MM.1S (cell line): ENCODE results near the gene CACNA1G.

Source experiments
- DNase-seq: peaks from one replicate; pipeline ENCODE4 v3.0.0-alpha.2; 2015
- H2AFZ ChIP-seq: fragments of 300-600 bp; sonication (generic); 2 replicates; pipeline ENCODE4 v1.6.0; 2016; ENCODE audit warnings: antibody characterized with exemption, low read length
- H3F3A ChIP-seq: fragments of 300-600 bp; sonication (generic); 2 replicates; pipeline ENCODE4 v1.6.1; 2016; ENCODE audit warnings: mild to moderate bottlenecking, antibody characterized with exemption, low read length, moderate library complexity, mixed read lengths; ENCODE audit not compliant: insufficient read depth
- H3K27ac ChIP-seq: fragments of 300-600 bp; sonication (generic); 2 replicates; pipeline ENCODE4 v1.5.1; 2016; ENCODE audit warnings: mild to moderate bottlenecking, low read length
- H3K27me3 ChIP-seq: fragments of 300-600 bp; sonication (generic); replicated peaks from 2 replicates; pipeline ENCODE4 v1.6.0; 2016; ENCODE audit warnings: low read length; ENCODE audit not compliant: insufficient read depth
- H3K36me3 ChIP-seq: fragments of 300-600 bp; sonication (generic); replicated peaks from 2 replicates; pipeline ENCODE4 v1.6.1; 2016; ENCODE audit warnings: mild to moderate bottlenecking, low read length, mixed read lengths; ENCODE audit not compliant: insufficient read depth
- H3K4me1 ChIP-seq: fragments of 300-600 bp; sonication (generic); 2 replicates; pipeline ENCODE4 v1.6.1; 2016; ENCODE audit warnings: low read length, mixed read lengths
- H3K4me2 ChIP-seq: fragments of 300-600 bp; sonication (generic); 2 replicates; pipeline ENCODE4 v1.6.0; 2016; ENCODE audit warnings: low read depth, low read length
- H3K4me3 ChIP-seq: fragments of 300-600 bp; sonication (generic); 2 replicates; pipeline ENCODE4 v1.5.1; 2016; ENCODE audit warnings: low read length, mixed read lengths
- H3K79me2 ChIP-seq: fragments of 300-600 bp; sonication (generic); 2 replicates; pipeline ENCODE4 v1.6.1; 2016; ENCODE audit warnings: mixed run types, low read length, mixed read lengths
- H3K9ac ChIP-seq: fragments of 300-600 bp; sonication (generic); 2 replicates; pipeline ENCODE4 v1.6.1; 2016; ENCODE audit warnings: low read length, mixed read lengths
- H3K9me2 ChIP-seq: fragments of 300-600 bp; sonication (generic); replicated peaks from 2 replicates; pipeline ENCODE4 v1.6.1; 2016; ENCODE audit warnings: mild to moderate bottlenecking, low read length, mixed read lengths; ENCODE audit not compliant: insufficient read depth
- H3K9me3 ChIP-seq: fragments of 300-600 bp; sonication (generic); replicated peaks from 2 replicates; pipeline ENCODE4 v1.6.1; 2016; ENCODE audit warnings: mild to moderate bottlenecking, low read length, mixed read lengths; ENCODE audit not compliant: insufficient read depth
- H4K20me1 ChIP-seq: fragments of 300-600 bp; sonication (generic); 2 replicates; pipeline ENCODE4 v1.6.1; 2016; ENCODE audit warnings: mild to moderate bottlenecking, low read length, moderate library complexity, mixed read lengths; ENCODE audit not compliant: insufficient read depth
- CTCF ChIP-seq: fragments of 300-600 bp; sonication (generic); IDR thresholded peaks from 2 replicates; pipeline ENCODE4 v1.5.1; 2016; ENCODE audit warnings: antibody characterized with exemption, low read length, mixed read lengths
- EZH2 ChIP-seq: fragments of 300-600 bp; sonication (generic); optimal IDR thresholded peaks from 2 replicates; pipeline ENCODE3; 2017; ENCODE audit warnings: low read depth, mild to moderate bottlenecking, antibody characterized with exemption, low read length, mixed read lengths
- EZH2phosphoT487 ChIP-seq: fragments of 300-600 bp; sonication (generic); IDR thresholded peaks from 2 replicates; pipeline ENCODE4 v1.6.1; 2018; ENCODE audit warnings: antibody characterized with exemption, low read length

Gene CACNA1G

GRCh38 chr17:50645748-50646682 is 85.5 kb downstream of the CACNA1G start:
- DNase-seq: no peak
- H3K4me1 ChIP-seq: no peaks in the 10 kb centered on the region
- no peak overlapping the region for H2AFZ ChIP-seq
- H3K9me2 ChIP-seq: no peaks in the 10 kb centered on the region
- H3K4me3 ChIP-seq: no peak overlapping the region
- H4K20me1 ChIP-seq: no peaks in the 10 kb centered on the region
- TF ChIP-seq EZH2 (no peak), EZH2phosphoT487 (no peak), CTCF (no peak)
- no peaks in the 10 kb centered on the region for H3K79me2 ChIP-seq
- no peaks in the 10 kb centered on the region for H3F3A ChIP-seq
- no peak overlapping the region for H3K9ac ChIP-seq
- no peaks in the 10 kb centered on the region for H3K9me3 ChIP-seq
- H3K36me3 ChIP-seq: no peaks in the 10 kb centered on the region
- H3K27ac ChIP-seq: no peak overlapping the region
- no peaks in the 10 kb centered on the region for H3K27me3 ChIP-seq
- H3K4me2 ChIP-seq: no peak overlapping the region

- Histone ChIP-seq H3K4me3 (no peak overlapping the region), H3K27me3 (no peaks in the 10 kb centered on the region), H3K79me2 (no peaks in the 10 kb centered on the region), H4K20me1 (no peaks in the 10 kb centered on the region), H3K9me3 (no peaks in the 10 kb centered on the region), H3K9me2 (no peaks in the 10 kb centered on the region), H3K4me2 (no peak overlapping the region), H3K27ac (no peak overlapping the region), H2AFZ (no peak overlapping the region), H3K9ac (no peak overlapping the region), H3K4me1 (no peaks in the 10 kb centered on the region), H3K36me3 (no peaks in the 10 kb centered on the region), H3F3A (no peaks in the 10 kb centered on the region)
- DNase-seq: no peak
- TF ChIP-seq CTCF: no peak
- no peak for TF ChIP-seq EZH2phosphoT487
- TF ChIP-seq EZH2: no peak
Measured at GRCh38 chr17:50647187-50647586, 86.7 kb downstream of the CACNA1G start.

GRCh38 chr17:50649042-50649908 is 88.8 kb downstream of the CACNA1G start:
- no peaks in the 10 kb centered on the region for H3F3A ChIP-seq
- no peak overlapping the region for H3K4me3 ChIP-seq
- H4K20me1 ChIP-seq: no peaks in the 10 kb centered on the region
- no peaks in the 10 kb centered on the region for H3K27me3 ChIP-seq
- no peaks in the 10 kb centered on the region for H3K9me2 ChIP-seq
- H3K27ac ChIP-seq: no peak overlapping the region
- no peaks in the 10 kb centered on the region for H3K4me1 ChIP-seq
- H3K9me3 ChIP-seq: no peaks in the 10 kb centered on the region
- H3K79me2 ChIP-seq: no peaks in the 10 kb centered on the region
- H3K4me2 ChIP-seq: no peak overlapping the region
- H3K9ac ChIP-seq: no peak overlapping the region
- H3K36me3 ChIP-seq: no peaks in the 10 kb centered on the region
- TF ChIP-seq CTCF (no peak), EZH2 (no peak)
- H2AFZ ChIP-seq: no peak overlapping the region
- no peak for DNase-seq
